GM19238 (cell line): Measurements from ENCODE around the gene ETNK2.
A peak's percentile ranks its signal among the peaks of the same experiment; 100 is the strongest.

Experiments used
- DNase-seq: peaks from one replicate; pipeline ENCODE4 v3.0.0; 2011; ENCODE audit warnings: low spot score; ENCODE audit not compliant: insufficient read length

The ETNK2 gene

GRCh38 chr1:204147406-204148383, 4.1 kb downstream of the ETNK2 start:
- no peak for DNase-seq

GRCh38 chr1:204146965-204147364, 4.9 kb downstream of the ETNK2 start:
- DNase-seq = no peak

- DNase-seq = no peak
Observed at GRCh38 chr1:204146309-204146708, 5.5 kb downstream of the ETNK2 start.

DNA sequence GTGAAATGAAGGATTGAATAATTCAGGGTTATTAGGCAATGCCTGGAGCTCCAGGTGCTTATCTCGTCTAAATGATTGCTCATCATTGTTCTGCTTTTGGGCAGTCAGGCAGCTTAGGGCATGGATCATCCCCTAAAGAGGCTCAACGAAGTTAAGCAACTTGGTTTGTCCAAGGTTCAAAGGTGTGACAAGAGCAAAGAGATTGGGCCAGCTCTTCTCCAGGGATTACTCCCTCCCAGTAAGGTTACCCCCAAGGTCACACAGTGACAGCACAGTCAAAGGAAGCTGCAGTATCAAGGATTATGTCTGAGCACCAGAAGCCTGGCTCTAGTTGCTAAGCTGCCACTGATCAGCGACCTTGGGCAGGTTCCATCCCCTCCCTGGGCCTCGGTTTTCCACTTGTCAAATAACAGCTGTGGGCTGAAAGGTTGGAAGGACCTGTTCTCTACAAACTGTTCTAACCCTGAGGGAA, 6.8 kb downstream of the ETNK2 start:
- DNase-seq = no peak

DNA sequence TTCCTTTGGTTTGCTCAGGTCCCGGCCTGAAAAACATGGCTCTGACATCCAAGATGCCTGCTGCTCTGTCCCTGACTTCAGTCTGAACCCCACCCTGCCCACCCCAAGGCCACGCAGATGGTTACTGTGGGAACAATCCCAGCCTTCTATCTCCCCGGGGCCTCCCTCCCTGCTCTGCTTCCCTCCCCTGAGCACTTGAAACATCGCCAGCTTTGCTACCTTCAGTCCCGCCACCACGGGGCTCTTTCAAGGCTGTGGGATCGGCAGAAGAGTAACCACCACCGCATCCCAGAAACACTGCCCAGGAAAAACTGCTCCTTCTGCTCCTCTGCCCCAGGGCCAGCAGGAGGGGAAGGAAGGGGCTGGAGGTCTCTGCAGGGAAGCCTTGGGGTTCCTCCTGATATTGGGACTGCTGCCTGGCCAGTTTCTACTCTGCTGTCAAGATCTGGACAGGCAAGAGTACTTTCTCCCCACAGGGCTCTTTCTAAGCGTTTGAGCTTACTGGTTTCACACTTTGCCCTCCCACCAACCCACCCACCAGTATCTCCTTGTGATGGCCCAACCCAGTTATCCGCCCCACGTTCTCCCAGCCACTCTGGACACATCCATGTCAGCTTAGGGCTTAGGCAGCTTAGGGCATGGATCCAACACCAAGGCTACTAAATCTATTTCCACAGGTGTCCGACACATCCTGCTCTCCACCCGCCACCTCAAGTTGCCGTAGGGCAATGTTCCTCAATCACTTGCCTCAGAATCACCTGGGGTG, 8.4 kb downstream of the ETNK2 start:
- no peak for DNase-seq

DNA sequence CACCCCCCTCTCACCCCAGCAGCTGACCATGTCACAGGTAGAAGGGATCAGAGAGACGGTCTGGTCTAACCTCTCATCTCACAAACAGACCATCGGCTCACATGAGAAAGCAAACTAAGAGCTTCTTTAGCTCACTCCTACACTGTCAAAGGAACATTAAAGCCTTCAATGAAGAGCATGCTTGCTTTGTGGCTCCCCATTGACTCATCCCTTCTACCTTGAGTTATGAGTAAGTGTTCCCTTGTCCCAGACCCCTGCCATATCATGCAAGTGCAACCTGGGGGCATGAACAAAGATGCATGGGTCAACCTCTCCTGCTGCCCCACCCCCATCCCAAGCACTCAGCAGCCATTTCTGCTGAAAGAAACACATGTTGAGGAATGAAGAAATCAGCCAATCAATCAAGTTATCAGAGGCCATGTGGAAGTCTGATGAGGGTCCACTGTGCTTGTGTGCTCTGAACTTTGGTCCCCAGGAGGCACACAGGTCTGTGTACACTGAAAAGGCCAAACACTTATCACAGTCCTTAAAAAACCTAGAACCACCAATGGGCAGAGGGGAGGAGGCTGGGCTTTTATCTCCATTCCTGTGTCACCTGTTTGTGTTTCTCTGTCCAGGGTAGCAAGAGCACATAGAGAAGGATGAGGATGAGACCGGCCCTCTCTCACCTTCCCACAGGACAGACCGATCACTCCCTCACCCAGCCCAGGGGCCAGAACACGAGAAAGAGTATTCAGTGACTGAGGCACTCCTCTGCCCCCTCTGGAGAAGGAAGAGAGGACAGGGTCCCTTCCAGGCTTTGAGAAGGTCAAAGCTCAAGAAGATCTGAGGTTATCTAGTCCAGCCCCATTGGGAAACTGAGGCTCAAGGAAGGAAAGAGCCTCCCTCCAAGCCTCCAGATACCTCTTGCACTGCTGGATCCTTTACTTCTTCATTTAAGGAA, 9.5 kb downstream of the ETNK2 start:
- no peak for DNase-seq

DNA sequence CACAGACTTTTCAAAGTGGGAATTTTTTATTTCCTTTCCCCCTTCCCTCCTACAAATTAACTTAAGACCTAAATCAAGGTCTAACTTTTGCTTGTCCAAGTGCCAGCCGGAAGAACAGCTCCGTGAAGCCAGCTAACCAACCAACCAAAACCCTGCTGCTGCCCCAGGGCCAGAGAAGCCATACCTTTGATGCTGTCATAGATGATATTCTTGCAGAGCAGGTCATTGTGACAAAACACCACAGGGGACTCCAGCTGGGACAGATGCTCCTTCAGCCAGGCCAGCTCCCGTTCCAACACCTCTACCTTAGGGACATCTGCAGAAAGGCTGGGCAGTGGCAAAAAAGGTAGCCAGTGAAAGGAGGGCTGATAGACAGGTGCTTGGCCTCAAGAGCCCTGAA, 10.7 kb downstream of the ETNK2 start:
- DNase-seq = no peak

DNA sequence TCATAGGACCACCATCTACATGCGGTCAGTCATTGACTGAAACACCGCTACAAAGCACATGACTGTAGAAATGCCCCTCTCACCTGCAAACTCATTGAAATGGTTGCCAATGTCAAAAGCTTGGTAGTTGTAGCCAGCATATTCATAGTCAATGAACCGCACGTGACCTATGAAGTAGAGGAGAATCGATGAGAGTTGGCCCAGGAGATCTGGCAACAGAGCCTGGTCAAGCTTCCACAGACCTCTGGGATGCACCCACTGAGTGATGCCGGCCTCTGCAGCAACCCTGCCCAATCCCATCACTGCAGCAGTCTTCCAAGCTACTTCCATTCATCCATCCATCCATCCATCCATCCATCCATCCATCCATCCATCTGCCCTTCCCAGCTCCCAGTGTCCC, 11.9 kb downstream of the ETNK2 start:
- DNase-seq = no peak

DNA sequence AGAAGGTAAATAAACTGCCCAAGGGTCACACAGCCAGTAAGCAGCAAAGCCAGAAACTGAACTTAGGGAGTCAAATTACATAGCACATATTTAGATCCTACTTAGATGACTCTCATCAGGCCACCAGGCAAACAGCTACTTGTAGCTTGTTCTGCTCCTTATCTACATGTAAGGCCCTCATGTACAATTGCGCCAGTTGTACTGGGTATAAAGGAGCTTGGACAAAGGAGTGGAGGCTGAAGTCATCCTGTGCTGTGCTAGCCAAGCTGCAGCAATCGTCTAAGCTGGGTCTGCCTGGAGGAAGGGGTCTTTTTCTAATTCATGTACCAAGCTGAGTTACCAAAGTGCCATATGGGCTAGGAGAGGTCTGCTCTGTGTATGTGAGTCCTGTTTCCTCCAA, 12.8 kb downstream of the ETNK2 start:
- no peak for DNase-seq

DNA sequence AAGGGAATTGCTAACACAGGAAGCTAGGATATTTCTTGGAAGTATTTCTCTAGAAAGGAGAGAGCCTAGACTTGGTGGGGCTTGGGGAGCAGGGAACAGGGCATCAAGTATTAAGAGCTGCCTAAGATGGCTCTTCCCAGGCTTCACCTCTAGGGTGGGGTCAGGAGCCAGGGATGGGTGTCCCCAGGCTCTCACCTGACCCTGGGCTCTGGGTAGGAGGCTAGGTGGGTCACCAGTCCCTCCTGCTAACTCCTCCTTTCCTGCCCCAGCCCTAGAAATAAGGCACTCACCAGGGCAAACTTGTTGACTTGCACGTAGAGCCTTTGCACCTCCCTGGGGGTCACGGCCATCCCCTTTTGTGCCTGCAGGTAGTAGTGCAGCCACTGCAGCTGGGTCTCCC, 15.0 kb downstream of the ETNK2 start:
- DNase-seq = no peak

DNA sequence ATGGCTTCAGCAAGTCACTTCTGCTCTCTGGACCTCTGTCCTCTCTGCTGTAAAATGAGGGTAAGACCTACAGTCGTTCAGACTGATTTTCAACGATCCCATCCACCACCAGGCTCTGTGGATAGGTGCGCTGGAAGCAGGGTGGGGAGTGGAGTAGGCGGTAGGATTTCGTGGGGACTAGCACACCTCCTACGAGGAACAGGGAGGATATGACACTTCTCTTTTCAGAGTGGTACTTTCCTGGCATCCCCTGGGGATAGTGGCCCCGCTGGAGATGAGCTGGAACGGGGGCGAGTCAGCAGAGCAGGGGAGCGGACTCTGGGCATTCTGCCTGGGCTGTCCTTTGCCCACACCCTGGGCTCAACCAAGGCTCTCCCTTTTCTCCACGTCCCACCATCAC, 17.7 kb downstream of the ETNK2 start:
- DNase-seq = no peak

DNA sequence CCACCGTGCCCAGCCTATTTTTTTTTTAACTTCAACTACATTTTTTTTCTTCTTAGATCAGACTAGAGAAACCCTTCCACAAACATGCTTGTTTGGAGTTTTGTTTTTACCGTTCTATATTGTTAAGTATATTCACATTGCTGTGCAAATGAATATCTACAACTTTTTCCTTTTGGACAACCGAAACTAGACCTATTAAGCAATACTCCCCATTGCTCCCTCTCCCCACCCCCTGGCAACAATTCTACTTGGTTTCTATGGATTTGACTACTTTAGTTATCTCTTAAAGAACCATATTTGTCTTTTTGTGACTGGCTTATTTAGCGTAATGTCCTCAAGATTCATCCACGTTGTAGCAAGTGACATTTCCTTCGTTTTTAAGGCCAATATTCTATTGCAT, 19.1 kb downstream of the ETNK2 start:
- no peak for DNase-seq

DNA sequence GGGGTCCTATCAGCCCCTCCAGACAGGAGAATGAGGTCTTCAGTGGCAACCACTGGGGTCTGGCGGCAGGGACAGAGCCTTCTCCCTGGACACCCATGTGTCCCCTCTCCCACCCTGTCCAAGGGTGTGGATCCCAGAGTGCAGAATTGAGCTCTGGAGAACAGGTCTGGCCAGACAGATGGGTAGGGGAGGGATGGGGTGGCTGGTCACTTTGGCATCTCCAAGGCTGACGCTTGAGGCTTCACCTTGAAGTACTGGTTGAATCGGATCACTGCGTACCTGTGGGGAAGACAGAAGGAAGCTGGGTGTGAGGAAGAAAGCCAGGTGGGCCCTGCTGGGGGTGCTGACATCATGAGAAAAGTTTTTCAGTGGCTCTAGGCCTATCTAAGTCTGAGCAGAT, 19.9 kb downstream of the ETNK2 start:
- DNase-seq = no peak

- DNase-seq = no peak
Observed at GRCh38 chr1:204130981-204131892, 20.6 kb downstream of the ETNK2 start.

GRCh38 chr1:204130178-204130577, 21.7 kb downstream of the ETNK2 start:
- DNase-seq = no peak

GRCh38 chr1:204128964-204129896, 22.6 kb downstream of the ETNK2 start:
- peak; percentile 86 for DNase-seq

DNA sequence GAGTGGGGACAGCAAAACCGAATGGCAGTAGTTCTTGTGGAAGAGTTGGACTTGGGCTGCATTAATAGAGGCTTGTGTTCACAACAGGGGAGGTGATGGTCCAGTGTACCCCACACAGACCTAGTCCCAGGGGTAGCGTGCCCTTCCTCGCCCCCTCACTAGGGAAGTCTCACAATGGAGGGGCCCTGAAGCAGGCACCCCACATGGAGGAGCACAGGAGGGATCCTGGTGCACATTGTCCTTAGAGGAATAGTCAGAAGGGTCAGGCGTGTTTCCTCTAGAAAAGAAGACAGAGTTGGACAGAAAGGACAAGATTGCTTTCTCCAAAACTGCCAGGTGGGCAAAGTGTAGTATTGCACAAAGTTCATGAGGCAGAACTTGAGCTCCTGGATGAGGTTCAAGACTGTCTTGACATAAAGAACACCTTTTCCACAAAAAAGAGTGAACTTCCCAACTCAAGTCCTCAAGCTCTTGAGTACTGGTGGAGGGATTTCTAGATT, 23.3 kb downstream of the ETNK2 start:
- DNase-seq = no peak

GRCh38 chr1:204127597-204128242, 24.1 kb downstream of the ETNK2 start:
- DNase-seq = no peak
